NCI-H146 treated with DMSO at 0.1 percent for 48 hours (cell line): Measurements from ENCODE around the gene IGBP1.
"Not testable (repeated sequence)": the region's sequence is repeated elsewhere in the genome, so short reads cannot be mapped to it uniquely, and the experiment has no call there.

Experiments
- DNase-seq: peaks from one replicate; lab custom pipeline; 2025; ENCODE audit not compliant: unreplicated experiment; lab: John Stamatoyannopoulos, UW

Gene IGBP1

GRCh38 chrX:70133303-70134115 is at the start of gene IGBP1:
Gene IGBP1 (plus strand): TSS chrX:70133447. CDS start chrX:70133948, 501 bp downstream.
- peak; percentile 81 for DNase-seq

GRCh38 chrX:70084592-70085240 is 48.5 kb upstream of the IGBP1 start:
- DNase-seq, result no peak

GRCh38 chrX:70087857-70088630 is 45.2 kb upstream of the IGBP1 start:
- no peak for DNase-seq

- no peak for DNase-seq
Observed at GRCh38 chrX:70088751-70089150, 44.5 kb upstream of the IGBP1 start.

GRCh38 chrX:70089604-70090297 is 43.5 kb upstream of the IGBP1 start:
- DNase-seq, result no peak

GRCh38 chrX:70092247-70092646 is 41.0 kb upstream of the IGBP1 start:
- no peak for DNase-seq

GRCh38 chrX:70096052-70096451 is 37.2 kb upstream of the IGBP1 start:
- no peak for DNase-seq

- no peak for DNase-seq
Observed at GRCh38 chrX:70105229-70105628, 28.0 kb upstream of the IGBP1 start.

- DNase-seq, result not testable (repeated sequence)
Observed at GRCh38 chrX:70111436-70112026, 21.7 kb upstream of the IGBP1 start.

GRCh38 chrX:70117738-70118137 is 15.5 kb upstream of the IGBP1 start:
- no peak for DNase-seq

- not testable (repeated sequence) for DNase-seq
Observed at GRCh38 chrX:70123014-70123413, 10.2 kb upstream of the IGBP1 start.

- DNase-seq, result no peak
Observed at GRCh38 chrX:70124678-70125077, 8.6 kb upstream of the IGBP1 start.

- no peak for DNase-seq
Observed at GRCh38 chrX:70128071-70128470, 5.2 kb upstream of the IGBP1 start.

- DNase-seq, result no peak
Observed at GRCh38 chrX:70129816-70130215, 3.4 kb upstream of the IGBP1 start.

- DNase-seq, result no peak
Observed at GRCh38 chrX:70132224-70132623, 1.0 kb upstream of the IGBP1 start.

GRCh38 chrX:70132877-70133302 is 357 bp upstream of the IGBP1 start:
- no peak for DNase-seq

- no peak for DNase-seq
Observed at GRCh38 chrX:70134116-70134477, 850 bp downstream of the IGBP1 start.

- DNase-seq, result no peak
Observed at GRCh38 chrX:70138622-70139021, 5.4 kb downstream of the IGBP1 start.

GRCh38 chrX:70139736-70140135 is 6.5 kb downstream of the IGBP1 start:
- no peak for DNase-seq

GRCh38 chrX:70141373-70141772 is 8.1 kb downstream of the IGBP1 start:
- DNase-seq, result no peak
